Measurements from ENCODE around the gene TBCK. TPM values are rescaled to one million over a fixed set of nuclear protein-coding genes. Genes with fewer than 3 reads are reported as not detected.

Gene TBCK
- polyA plus RNA-seq, 1 experiment, result 48.4 TPM

DNA sequence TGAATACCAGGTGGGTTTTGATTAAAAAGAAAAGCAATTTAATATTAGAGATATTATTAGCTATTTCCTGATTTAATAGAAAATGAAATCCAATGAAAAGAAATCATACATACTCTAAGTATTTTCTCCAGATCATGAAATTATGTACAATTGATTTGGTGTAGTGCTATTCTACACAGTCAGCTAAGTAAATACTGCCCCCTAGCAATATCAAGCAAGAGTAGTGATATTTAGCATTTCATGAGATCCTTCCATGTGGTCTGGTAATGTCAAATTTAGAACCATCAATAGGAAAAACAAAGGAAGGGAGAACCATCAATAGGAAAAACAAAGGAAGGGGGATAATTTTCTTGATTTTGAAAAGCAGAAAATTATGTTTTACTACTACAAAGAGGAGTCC lies 114.6 kb downstream of the TBCK start:
- Histone ChIP-seq H3K27ac (ENCODE audit: low read depth, low read length) (no peak overlapping the region), H3K27me3 (ENCODE audit: control insufficient read depth, insufficient read depth, low read length) (no peaks in the 10 kb centered on the region), H3K9me3 (ENCODE audit: control insufficient read depth, insufficient read depth, low read length) (no peaks in the 10 kb centered on the region), H3K4me3 (ENCODE audit: low read depth, low read length) (no peak overlapping the region)
- CTCF ChIA-PET, result interaction anchor here (0.6 to 1.4 kb wide), 9 partner anchors 14 to 680 kb away, joined by 3 to 9 read pairs (median 3); no protein-coding TSS in a partner anchor
- DNase-seq (ENCODE audit: low read depth, low spot score), result no peak
- POLR2A ChIA-PET, result no interaction called here
- TF ChIP-seq, protein P1, sequence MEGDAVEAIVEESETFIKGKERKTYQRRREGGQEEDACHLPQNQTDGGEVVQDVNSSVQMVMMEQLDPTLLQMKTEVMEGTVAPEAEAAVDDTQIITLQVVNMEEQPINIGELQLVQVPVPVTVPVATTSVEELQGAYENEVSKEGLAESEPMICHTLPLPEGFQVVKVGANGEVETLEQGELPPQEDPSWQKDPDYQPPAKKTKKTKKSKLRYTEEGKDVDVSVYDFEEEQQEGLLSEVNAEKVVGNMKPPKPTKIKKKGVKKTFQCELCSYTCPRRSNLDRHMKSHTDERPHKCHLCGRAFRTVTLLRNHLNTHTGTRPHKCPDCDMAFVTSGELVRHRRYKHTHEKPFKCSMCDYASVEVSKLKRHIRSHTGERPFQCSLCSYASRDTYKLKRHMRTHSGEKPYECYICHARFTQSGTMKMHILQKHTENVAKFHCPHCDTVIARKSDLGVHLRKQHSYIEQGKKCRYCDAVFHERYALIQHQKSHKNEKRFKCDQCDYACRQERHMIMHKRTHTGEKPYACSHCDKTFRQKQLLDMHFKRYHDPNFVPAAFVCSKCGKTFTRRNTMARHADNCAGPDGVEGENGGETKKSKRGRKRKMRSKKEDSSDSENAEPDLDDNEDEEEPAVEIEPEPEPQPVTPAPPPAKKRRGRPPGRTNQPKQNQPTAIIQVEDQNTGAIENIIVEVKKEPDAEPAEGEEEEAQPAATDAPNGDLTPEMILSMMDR (IDR thresholded peaks at IDR 0.05; ENCODE audit: low read depth, low read length), result peak; percentile 64

DNA sequence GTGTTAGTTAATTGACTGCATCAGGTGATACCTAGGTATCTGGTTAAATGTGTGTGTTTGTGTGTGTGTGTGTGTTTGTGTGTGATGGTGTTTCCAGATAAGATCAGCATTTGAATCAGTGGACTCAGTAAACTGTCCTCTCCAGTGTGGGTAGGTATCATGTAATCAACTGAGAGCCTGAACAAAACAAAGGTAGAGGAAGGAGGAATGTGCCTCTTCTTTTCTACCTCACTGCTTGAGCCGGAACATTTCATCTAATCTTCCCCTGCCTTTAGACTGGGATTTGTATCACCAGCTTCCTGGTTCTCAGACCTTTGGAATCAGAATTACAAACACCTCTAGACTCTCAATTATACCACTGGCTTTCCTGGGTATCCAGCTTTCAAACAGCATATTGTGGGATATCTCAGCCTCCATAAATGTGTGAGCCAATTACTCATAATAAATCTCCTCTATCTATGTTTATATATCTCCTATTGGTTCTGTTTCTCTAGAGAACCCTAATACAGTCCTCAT lies 120.5 kb downstream of the TBCK start:
- CTCF ChIA-PET, result no interaction called here
- TF ChIP-seq, protein P1 (IDR thresholded peaks at IDR 0.05; ENCODE audit: low read depth, low read length), result no peak

DNA sequence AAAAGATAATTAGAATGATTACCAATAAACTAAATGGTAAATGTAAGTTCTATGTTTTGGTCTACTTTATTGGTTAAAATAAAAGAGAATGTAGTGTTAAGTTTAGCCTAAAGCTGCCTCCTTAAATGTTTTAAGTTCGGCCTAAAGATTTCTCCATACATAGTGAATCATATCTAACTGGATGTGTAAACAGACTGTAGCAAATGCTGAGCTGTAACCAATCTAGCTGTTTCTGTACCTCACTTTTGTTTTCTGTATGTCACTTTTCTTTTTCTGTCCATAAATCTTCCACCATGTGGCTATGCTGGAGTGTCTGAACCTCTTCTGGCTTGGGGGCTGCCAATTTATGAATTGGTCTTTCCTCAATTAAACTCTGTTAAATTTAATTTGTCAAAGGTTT lies 121.2 kb downstream of the TBCK start:
- H3K27me3 ChIP-seq (ENCODE audit: control insufficient read depth, insufficient read depth, low read length), result no peaks in the 10 kb centered on the region
- TF ChIP-seq, protein P1 (IDR thresholded peaks at IDR 0.05; ENCODE audit: low read depth, low read length), result no peak
- POLR2A ChIA-PET, result no interaction called here
- peak; percentile 6 for DNase-seq (ENCODE audit: low read depth, low spot score)
- no peak overlapping the region for H3K4me3 ChIP-seq (ENCODE audit: low read depth, low read length)
- H3K27ac ChIP-seq (ENCODE audit: low read depth, low read length), result no peak overlapping the region
- H3K9me3 ChIP-seq (ENCODE audit: control insufficient read depth, insufficient read depth, low read length), result no peaks in the 10 kb centered on the region
- CTCF ChIA-PET, result no interaction called here

More for the DNA sequence above, 120.5 kb downstream of the TBCK start:
- Histone ChIP-seq H3K27me3 (ENCODE audit: control insufficient read depth, insufficient read depth, low read length) (no peaks in the 10 kb centered on the region), H3K4me3 (ENCODE audit: low read depth, low read length) (no peak overlapping the region), H3K27ac (ENCODE audit: low read depth, low read length) (no peak overlapping the region), H3K9me3 (ENCODE audit: control insufficient read depth, insufficient read depth, low read length) (no peaks in the 10 kb centered on the region)
- POLR2A ChIA-PET, result no interaction called here
- no peak for DNase-seq (ENCODE audit: low read depth, low spot score)

DNA sequence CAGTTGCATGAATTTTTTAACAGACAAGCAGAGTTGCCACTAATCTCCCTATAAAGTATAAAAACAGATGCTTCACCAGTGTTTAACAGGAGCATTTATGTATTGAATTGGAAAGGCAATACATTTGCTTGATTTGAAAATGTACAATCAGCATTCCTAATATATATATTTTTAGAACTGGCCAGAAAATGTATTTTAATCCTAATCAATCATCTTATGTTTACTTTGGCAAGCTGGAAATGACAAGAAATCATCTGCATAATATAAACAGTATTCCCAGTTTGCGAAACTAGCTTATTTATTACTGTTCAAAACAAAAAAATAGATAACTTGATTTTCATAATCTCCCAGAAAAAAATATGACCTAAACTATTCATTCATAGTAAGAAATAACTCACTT lies 123.9 kb downstream of the TBCK start:
- POLR2A ChIA-PET, result no interaction called here
- H3K27me3 ChIP-seq (ENCODE audit: control insufficient read depth, insufficient read depth, low read length), result no peaks in the 10 kb centered on the region
- H3K4me3 ChIP-seq (ENCODE audit: low read depth, low read length), result no peak overlapping the region
- H3K9me3 ChIP-seq (ENCODE audit: control insufficient read depth, insufficient read depth, low read length), result no peaks in the 10 kb centered on the region
- DNase-seq (ENCODE audit: low read depth, low spot score), result no peak
- H3K27ac ChIP-seq (ENCODE audit: low read depth, low read length), result no peak overlapping the region
- CTCF ChIA-PET, result no interaction called here
- TF ChIP-seq, protein P1 (IDR thresholded peaks at IDR 0.05; ENCODE audit: low read depth, low read length), result no peak

DNA sequence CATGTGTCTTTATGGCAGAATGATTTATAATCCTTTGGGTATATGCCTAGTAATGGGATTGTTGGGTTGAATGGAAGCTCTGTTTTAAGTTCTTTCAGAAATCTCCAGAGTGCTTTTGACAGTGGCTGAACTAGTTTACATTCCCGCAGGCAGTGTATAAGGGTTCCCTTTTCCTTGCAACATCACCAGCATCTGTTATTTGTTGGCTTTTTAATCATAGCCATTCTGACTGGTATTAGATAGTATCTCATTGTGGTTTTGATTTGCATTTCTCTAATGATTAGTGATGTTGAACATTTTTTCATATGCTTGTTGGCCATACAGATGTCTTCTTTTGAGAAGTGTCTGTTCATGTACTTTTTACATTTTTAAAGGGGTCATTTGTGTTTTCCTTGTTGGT lies 129.8 kb downstream of the TBCK start:
- Histone ChIP-seq H3K4me3 (ENCODE audit: low read depth, low read length) (no peak overlapping the region), H3K9me3 (ENCODE audit: control insufficient read depth, insufficient read depth, low read length) (no peaks in the 10 kb centered on the region), H3K27me3 (ENCODE audit: control insufficient read depth, insufficient read depth, low read length) (no peaks in the 10 kb centered on the region), H3K27ac (ENCODE audit: low read depth, low read length) (no peak overlapping the region)
- ChIA-PET POLR2A (no interaction called here), CTCF (no interaction called here)
- no peak for DNase-seq (ENCODE audit: low read depth, low spot score)
- TF ChIP-seq, protein P1 (IDR thresholded peaks at IDR 0.05; ENCODE audit: low read depth, low read length), result no peak
